ENCODE results near the gene FAM193A.

GRCh38 chr4:2745981-2746806, 209.7 kb downstream of the FAM193A start:
- no peak for TF ChIP-seq CTCF (IDR thresholded peaks at IDR 0.05; ENCODE audit: low read depth, low read length)
- TF ChIP-seq EZH2phosphoT487 (IDR thresholded peaks at IDR 0.05; ENCODE audit: low read depth), result peak; percentile 80; the same call in 1 of the 2 replicates

Data from OCI-LY3 (cell line).